ENCODE data around the gene ADCY2.

The ADCY2 gene

GRCh38 chr5:7517006-7517405 lies 121.1 kb downstream of the ADCY2 start:
- no peak for DNase-seq

GRCh38 chr5:7518947-7519560 lies 123.1 kb downstream of the ADCY2 start:
- no peak for DNase-seq

- no peak for DNase-seq
These were observed 123.6 kb downstream of the ADCY2 start for GRCh38 chr5:7519564-7519963.

- DNase-seq = no peak
These were observed 133.9 kb downstream of the ADCY2 start for GRCh38 chr5:7529880-7530279.

GRCh38 chr5:7533941-7534340 lies 138.0 kb downstream of the ADCY2 start:
- no peak for DNase-seq

- no peak for DNase-seq
These were observed 138.6 kb downstream of the ADCY2 start for GRCh38 chr5:7534505-7534904.

- no peak for DNase-seq
These were observed 141.6 kb downstream of the ADCY2 start for GRCh38 chr5:7537573-7537972.

GRCh38 chr5:7539571-7539970 lies 143.6 kb downstream of the ADCY2 start:
- no peak for DNase-seq

- no peak for DNase-seq
These were observed 145.0 kb downstream of the ADCY2 start for GRCh38 chr5:7540736-7541485.

GRCh38 chr5:7541898-7542297 lies 146.0 kb downstream of the ADCY2 start:
- DNase-seq = no peak

GRCh38 chr5:7546555-7546954 lies 150.6 kb downstream of the ADCY2 start:
- DNase-seq = no peak

- DNase-seq = no peak
These were observed 152.7 kb downstream of the ADCY2 start for GRCh38 chr5:7548596-7548995.

- DNase-seq = no peak
These were observed 169.6 kb downstream of the ADCY2 start for GRCh38 chr5:7565559-7565958.

GRCh38 chr5:7576023-7576715 lies 180.2 kb downstream of the ADCY2 start:
- DNase-seq = no peak

- DNase-seq = no peak
These were observed 181.4 kb downstream of the ADCY2 start for GRCh38 chr5:7577381-7577780.

GRCh38 chr5:7578071-7578470 lies 182.1 kb downstream of the ADCY2 start:
- DNase-seq = no peak

GRCh38 chr5:7584749-7585148 lies 188.8 kb downstream of the ADCY2 start:
- no peak for DNase-seq

- no peak for DNase-seq
These were observed 189.9 kb downstream of the ADCY2 start for GRCh38 chr5:7585807-7586206.

- DNase-seq = no peak
These were observed 190.5 kb downstream of the ADCY2 start for GRCh38 chr5:7586480-7586879.

- no peak for DNase-seq
These were observed 193.9 kb downstream of the ADCY2 start for GRCh38 chr5:7589800-7590199.

- no peak for DNase-seq
These were observed 197.0 kb downstream of the ADCY2 start for GRCh38 chr5:7592910-7593309.

- DNase-seq = no peak
These were observed 201.2 kb downstream of the ADCY2 start for GRCh38 chr5:7597059-7597642.

GRCh38 chr5:7606840-7607465 lies 211.0 kb downstream of the ADCY2 start:
- DNase-seq = no peak
